ELR (cell line): Measurements from ENCODE around the gene GATC.
"Not testable (repeated sequence)": the region's sequence is repeated elsewhere in the genome, so short reads cannot be mapped to it uniquely, and the experiment has no call there.

Experiments
- DNase-seq: peaks from one replicate; pipeline ENCODE4 v3.0.0-alpha.2; 2015; ENCODE audit warnings: low read depth

The GATC gene

DNA sequence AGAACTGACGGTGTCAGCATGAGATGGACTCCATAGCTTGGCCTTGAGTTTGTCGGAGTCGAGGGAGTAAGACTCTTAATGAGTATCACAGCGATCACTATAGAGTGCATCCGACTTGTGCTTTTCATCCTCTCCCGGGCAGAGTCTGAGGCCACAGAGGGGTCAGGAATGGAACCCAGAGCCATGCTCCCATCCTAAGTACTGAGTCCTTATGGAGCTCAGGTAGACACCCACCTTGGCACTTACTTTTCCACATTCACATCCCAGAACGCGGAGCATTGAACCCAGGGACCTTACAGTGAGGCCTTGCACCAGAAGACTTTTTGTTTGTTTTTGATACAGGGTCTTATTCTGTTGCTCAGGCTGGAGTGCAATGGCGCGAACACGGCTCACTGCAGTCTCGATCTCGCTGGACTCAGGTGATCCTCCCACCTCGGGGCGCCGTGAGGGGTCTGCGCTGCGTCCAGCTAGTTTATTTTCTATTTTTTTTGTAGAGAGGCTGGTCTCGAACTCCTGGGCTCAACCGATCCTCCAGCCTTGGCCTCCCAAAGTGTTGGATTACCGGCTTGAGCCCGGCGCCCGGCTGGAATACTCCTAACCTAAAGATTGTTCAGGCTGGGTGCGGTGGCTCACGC is 24.0 kb downstream of the GATC start:
- DNase-seq, result peak; percentile 36

DNA sequence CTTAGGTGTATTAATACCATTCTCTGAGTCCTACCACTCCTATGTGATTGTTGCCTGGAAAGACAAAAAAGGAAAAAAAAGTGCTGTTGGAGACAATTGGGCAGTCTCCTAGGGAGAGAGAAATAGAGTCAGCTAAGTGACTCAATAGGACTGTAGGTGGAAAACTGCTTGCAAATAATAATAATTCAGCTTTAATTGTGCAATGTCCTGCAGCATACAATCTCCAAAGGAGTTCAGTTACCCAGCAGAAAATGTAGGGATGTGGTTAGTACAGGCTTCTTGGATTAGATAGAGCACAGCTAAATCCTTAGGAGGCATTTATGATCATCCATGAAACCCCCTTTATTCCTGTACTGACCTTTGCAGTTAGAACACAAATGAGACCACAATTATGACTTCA is 26.3 kb downstream of the GATC start:
- no peak for DNase-seq

DNA sequence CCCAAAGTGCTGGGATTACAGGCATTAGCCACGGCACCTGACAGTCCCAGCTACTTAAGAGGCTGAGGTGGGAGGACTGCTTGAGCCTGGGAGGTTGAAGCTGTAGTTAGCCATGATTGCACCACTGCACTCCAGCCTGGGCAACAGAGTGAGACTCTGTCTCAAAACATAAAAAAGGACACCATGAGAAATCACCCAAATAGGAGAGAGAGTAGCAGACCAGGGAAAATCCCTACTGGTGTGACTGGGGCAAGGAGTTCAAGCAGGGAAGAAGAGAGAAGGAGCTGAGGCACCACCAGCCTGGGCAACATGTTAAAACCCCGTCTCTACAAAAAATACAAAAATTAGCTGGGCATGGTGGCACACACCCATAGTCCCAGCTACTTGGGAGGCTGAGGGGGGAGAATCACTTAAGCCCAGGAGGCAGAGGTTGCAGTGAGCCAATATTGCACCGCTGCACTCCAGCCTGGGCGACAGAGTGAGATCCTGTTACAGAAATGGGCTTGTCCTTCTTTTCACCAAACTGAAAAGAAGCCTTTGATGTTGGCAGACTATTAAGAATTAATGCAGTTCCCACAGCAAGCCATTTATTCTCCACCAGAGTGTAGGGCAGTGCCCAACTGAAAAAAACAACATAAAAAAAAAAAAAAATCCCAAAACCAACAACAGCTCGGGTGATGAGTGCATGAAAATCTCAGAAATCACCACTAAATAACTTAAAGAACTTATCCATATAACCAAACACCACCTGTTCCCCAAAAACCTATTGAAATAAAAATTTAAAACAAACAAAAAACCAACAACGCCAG is 27.8 kb downstream of the GATC start:
- DNase-seq, result no peak

GRCh38 chr12:120474616-120474960 is 28.3 kb downstream of the GATC start:
- peak; percentile 93 for DNase-seq

DNA sequence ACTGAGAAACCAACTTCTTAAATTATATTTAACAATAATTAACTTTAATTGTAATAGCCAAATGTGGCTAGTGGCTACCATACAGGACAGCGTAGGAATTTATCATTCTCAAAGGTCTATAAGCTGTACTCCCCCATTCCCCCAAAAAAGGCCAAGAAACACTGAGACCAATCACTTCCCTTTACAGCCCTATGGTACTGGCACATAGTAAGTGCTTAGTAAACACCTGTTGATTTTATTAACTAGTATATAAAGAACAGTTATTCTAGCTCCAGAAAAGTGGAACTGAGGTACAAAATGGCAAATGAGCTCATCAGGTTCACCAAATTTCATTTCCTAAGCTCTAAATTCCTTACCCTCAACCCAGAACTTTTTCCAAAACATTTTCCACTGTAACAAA is 29.4 kb downstream of the GATC start:
- no peak for DNase-seq

- no peak for DNase-seq
Measured at GRCh38 chr12:120479458-120479857, 33.2 kb downstream of the GATC start.

- DNase-seq, result no peak
Measured at GRCh38 chr12:120480211-120480610, 34.0 kb downstream of the GATC start.

- no peak for DNase-seq
Measured at GRCh38 chr12:120481022-120481767, 35.0 kb downstream of the GATC start.

DNA sequence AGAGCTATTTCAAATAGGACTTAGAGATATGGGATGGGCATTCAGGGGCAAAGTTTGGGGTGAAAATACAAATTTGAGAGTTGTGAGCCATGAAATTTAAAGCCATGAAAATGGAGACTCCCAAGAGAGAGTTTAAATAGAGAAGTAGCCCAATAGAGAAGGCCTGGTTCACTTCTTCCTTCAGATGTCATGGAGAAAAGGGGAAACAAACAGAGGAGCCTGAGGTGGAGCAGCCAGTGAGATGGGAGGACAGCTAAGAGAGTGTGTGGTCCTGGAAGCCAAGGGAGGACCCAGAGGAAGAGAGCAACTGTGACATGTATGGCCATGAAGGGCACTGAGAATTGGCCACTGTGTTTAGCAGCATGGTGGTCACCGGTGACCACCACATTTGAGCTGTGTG is 37.4 kb downstream of the GATC start:
- no peak for DNase-seq

DNA sequence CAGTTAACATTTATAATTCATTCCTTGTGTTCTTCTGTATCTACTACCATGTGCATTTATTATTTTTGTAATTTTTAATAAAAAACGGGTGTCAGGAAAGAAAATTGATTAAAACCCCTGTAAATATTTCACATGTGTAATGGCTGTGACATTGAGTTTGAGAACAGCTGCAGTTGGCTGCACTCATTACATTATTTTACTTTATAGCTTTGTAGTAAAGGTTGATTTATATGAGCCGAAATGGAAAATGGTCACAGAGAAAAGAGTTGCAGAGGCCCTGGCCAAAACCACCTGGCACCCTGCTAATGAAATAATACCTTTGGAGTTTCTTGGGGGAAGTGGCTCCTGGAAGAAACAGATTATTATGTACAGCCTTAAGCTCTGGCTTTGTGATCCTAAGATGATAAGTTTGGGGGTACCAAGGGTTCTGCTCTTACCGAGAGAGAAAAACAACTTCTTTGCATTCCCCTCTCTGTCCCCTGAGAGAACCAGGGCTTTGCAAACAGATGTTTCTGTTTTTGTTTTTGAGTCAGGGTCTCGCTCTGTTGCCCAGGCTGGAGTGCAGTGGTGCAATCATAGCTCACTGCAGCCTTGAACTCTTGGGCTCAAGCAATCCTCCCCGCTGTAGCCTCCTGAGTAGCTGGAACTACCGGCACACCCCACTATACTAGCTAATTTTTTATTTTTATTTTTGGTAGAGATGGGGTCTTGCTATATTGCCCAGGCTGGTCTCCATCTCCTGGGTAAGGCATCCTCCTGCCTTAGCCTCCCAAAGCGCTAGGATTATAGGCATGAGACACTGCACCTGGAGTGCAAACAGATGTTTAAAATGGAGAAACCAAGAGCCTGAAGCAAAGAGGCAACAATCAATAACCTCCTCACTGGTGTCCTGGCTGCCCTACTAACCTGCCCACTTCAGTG is 40.0 kb downstream of the GATC start:
- DNase-seq, result no peak

- DNase-seq, result not testable (repeated sequence)
Measured at GRCh38 chr12:120487552-120487951, 41.3 kb downstream of the GATC start.

- DNase-seq, result no peak
Measured at GRCh38 chr12:120488057-120488640, 41.9 kb downstream of the GATC start.

DNA sequence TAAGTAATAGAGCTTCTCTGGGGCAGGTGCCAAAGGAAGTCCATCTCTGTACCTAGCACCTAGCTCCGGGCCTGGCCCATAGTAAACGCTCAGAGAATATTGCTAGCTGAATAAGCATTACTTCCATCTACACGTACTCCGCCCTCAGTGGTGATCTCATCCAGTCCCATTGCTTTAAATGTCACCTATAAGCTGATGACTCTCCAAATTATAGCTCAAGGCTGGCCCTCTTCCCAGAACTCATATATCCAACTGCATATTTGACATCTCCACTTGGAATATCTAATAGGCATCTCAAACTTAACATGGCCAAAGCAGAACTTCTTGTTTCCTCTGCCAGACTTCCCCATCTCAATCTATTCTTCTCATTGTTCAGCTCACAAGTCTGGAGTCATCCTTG is 42.8 kb downstream of the GATC start:
- DNase-seq, result no peak

GRCh38 chr12:120490325-120490724 is 44.1 kb downstream of the GATC start:
- no peak for DNase-seq

DNA sequence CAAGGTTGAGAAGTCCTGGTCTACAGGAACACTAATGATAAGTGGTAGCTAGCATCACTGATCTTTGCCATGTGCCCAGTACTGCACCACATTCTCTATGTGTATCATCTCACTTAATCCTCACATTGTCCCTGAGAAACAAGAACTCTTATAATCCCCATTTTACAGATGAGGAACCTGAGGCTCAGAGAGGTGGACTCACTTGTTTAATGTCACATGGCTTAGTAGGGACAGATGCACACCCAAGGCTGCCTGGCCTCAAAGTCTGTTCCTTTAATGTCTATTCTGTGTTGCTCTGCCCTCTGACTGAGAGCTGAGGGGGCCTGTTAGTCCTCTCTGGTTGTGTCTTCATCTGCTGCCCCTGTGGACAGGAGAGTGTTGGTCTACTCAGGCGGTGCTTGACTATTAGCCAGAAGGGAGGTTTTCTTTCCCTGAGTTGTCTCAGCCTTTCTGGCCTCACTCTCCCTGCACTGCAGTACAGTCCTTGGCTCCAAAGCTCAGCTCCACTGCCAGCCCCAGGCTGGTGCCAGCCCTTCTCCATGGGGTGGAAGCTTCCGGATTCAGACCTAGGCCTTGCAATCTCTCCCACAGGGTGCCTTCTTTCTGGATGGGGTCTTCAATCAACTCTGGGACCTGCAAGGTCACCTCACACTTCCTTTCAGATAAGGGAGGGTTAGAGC is 44.7 kb downstream of the GATC start:
- no peak for DNase-seq

GRCh38 chr12:120495186-120495730 is 49.0 kb downstream of the GATC start:
- DNase-seq, result no peak

DNA sequence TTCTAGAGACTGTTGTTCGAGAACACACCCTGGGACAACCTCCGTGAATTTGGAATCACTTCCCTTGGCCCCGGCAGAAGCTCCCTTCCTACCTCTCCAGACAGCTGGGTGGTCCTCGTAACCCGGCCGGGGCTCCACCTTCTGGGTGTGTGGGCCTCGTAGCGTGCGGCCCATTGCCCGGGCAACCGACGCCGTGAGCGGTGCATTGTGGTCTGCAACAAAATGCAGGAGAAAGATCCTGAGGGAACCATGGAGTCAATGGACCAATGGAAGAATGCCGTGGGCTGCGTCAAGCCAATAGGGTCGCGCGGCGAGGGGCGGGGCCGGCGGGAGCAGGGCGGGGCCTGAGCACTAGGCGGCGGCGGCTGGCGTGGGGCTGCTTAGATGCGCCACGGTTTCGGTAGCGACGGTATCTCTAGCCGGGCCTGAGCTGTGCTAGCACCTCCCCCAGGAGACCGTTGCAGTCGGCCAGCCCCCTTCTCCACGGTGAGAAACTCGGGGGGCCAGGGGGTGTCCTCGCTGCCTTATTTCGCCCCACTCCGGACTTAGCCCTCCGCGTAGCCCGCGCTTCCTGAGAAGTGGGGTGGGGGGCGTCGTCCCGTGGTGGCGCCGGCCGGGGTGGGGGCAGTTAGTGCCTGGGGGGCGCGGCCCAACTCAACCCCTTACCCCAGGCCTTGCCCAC is 49.6 kb downstream of the GATC start, which contains the start of gene DYNLL1:
DYNLL1 (plus strand) TSS at position 383 of the 682 bp plus-strand sequence. CDS start 309 bp downstream, outside the sequence.
- DNase-seq, result peak; percentile 98

GRCh38 chr12:120496413-120497340 is 50.4 kb downstream of the GATC start:
- peak; percentile 75 for DNase-seq
